ENCODE measurements around the gene SMIM23.

DNA sequence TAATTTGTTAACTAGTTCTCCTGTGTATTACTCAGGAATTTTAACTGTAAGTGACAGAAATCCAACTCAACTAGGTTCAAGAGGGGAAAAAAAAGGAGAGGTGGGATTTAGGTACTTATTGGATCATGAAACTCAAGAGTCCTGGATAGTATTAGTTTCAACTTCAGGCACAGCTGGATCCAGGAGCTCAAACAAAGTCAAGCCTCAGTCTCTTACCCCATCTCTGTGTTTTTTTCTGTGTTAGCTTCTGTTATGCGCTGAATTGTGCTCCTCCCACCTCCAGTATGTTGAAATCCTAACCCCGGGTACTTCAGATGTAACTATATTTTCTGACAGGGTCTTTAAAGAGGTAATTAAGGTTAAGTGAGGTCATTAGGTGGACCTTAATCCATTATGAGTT lies 53.5 kb downstream of the SMIM23 start:
- TF ChIP-seq ZNF155 (tag by site-specific recombination; IDR thresholded peaks at IDR 0.05) (no peak), ZBTB7A (tag by site-specific recombination; IDR thresholded peaks at IDR 0.05; ENCODE audit: low read depth) (no peak), ZNF324 (tag by site-specific recombination; IDR thresholded peaks at IDR 0.05) (no peak)
- TF ChIP-seq, protein P1, sequence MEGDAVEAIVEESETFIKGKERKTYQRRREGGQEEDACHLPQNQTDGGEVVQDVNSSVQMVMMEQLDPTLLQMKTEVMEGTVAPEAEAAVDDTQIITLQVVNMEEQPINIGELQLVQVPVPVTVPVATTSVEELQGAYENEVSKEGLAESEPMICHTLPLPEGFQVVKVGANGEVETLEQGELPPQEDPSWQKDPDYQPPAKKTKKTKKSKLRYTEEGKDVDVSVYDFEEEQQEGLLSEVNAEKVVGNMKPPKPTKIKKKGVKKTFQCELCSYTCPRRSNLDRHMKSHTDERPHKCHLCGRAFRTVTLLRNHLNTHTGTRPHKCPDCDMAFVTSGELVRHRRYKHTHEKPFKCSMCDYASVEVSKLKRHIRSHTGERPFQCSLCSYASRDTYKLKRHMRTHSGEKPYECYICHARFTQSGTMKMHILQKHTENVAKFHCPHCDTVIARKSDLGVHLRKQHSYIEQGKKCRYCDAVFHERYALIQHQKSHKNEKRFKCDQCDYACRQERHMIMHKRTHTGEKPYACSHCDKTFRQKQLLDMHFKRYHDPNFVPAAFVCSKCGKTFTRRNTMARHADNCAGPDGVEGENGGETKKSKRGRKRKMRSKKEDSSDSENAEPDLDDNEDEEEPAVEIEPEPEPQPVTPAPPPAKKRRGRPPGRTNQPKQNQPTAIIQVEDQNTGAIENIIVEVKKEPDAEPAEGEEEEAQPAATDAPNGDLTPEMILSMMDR (tag by site-specific recombination; IDR thresholded peaks at IDR 0.05) = no peak

All from HEK293 (cell line).